Activated T-cell treated with anti-CD3 and anti-CD28 coated beads, Interleukin-2, amount 50 U/mL, for 24 hours (primary cell): Measurements from ENCODE around the gene ABHD17A.

Source experiments
- DNase-seq: peaks from one replicate; pipeline ENCODE4 v3.0.0-alpha.2; 2020
- H3K27ac Mint-ChIP-seq: 2 replicates; pipeline ENCODE4 v1.8.0; 2020; ENCODE audit warnings: mild to moderate bottlenecking, mixed read lengths
- H3K27me3 Mint-ChIP-seq: 2 replicates; pipeline ENCODE4 v1.8.0; 2020; ENCODE audit warnings: mixed read lengths
- H3K36me3 Mint-ChIP-seq: 2 replicates; pipeline ENCODE4 v1.8.0; 2020; ENCODE audit warnings: low read depth, mixed read lengths
- H3K4me1 Mint-ChIP-seq: 2 replicates; pipeline ENCODE4 v1.8.0; 2020; ENCODE audit warnings: low read depth, mixed read lengths
- H3K4me3 Mint-ChIP-seq: 2 replicates; pipeline ENCODE4 v1.8.0; 2020; ENCODE audit warnings: mild to moderate bottlenecking, moderate library complexity, mixed read lengths
- H3K9me3 Mint-ChIP-seq: 2 replicates; pipeline ENCODE4 v1.8.0; 2020; ENCODE audit warnings: mixed read lengths

ABHD17A gene

GRCh38 chr19:1859331-1859781 lies 25.9 kb downstream of the ABHD17A start:
- Mint-ChIP-seq H3K9me3 (no peaks in the 10 kb centered on the region), H3K36me3 (peaks cover 21% of the 10 kb centered on the region), H3K27ac (peak overlapping the region; percentile 84), H3K4me3 (peak overlapping the region; percentile 46), H3K27me3 (no peaks in the 10 kb centered on the region), H3K4me1 (peaks cover 64% of the 10 kb centered on the region)
- DNase-seq: no peak

GRCh38 chr19:1858412-1859081 lies 26.7 kb downstream of the ABHD17A start:
- Mint-ChIP-seq H3K27me3 (no peaks in the 10 kb centered on the region), H3K27ac (peak overlapping the region; percentile 74), H3K36me3 (peaks cover 22% of the 10 kb centered on the region), H3K9me3 (no peaks in the 10 kb centered on the region), H3K4me1 (peaks cover 66% of the 10 kb centered on the region), H3K4me3 (no peak overlapping the region)
- no peak for DNase-seq

GRCh38 chr19:1857648-1858326 lies 27.5 kb downstream of the ABHD17A start:
- peak overlapping the region; percentile 83 for H3K27ac Mint-ChIP-seq
- peaks cover 74% of the 10 kb centered on the region for H3K4me1 Mint-ChIP-seq
- H3K4me3 Mint-ChIP-seq: peak overlapping the region; percentile 69

GRCh38 chr19:1856698-1857603 lies 28.3 kb downstream of the ABHD17A start:
- peak; percentile 68 for DNase-seq
- Mint-ChIP-seq H3K36me3 (peaks cover 27% of the 10 kb centered on the region), H3K27me3 (no peaks in the 10 kb centered on the region), H3K4me3 (peak overlapping the region; percentile 78), H3K4me1 (peaks cover 79% of the 10 kb centered on the region), H3K27ac (peak overlapping the region; percentile 91), H3K9me3 (no peaks in the 10 kb centered on the region)

More at GRCh38 chr19:1857648-1858326, 27.5 kb downstream of the ABHD17A start:
- H3K9me3 Mint-ChIP-seq: no peaks in the 10 kb centered on the region
- no peaks in the 10 kb centered on the region for H3K27me3 Mint-ChIP-seq
- H3K36me3 Mint-ChIP-seq: peaks cover 28% of the 10 kb centered on the region
- no peak for DNase-seq

DNA sequence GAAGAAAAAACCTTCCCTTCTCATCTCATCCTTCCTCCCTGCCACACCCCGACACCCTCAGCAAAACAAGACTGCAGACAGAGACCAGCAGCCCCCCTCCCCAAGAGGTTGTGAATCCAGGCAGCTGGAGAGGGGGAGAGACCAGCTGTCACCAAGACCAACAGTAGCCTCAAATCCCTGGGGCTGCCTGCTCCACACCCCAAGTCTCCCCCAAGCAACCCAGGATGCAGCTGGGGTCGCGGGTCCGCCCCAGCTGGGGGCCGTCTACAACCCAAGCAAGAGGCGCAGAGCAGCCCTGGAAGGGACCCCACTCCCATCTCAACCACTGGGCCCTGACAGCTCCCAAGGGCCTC lies 29.0 kb downstream of the ABHD17A start:
- DNase-seq: no peak
- Mint-ChIP-seq H3K4me1 (peaks cover 76% of the 10 kb centered on the region), H3K36me3 (peaks cover 22% of the 10 kb centered on the region), H3K27me3 (no peaks in the 10 kb centered on the region), H3K27ac (peak overlapping the region; percentile 91), H3K9me3 (no peaks in the 10 kb centered on the region), H3K4me3 (peak overlapping the region; percentile 78)

- H3K9me3 Mint-ChIP-seq: no peaks in the 10 kb centered on the region
- peak overlapping the region; percentile 78 for H3K4me3 Mint-ChIP-seq
- no peak for DNase-seq
- peak overlapping the region; percentile 91 for H3K27ac Mint-ChIP-seq
- peaks cover 25% of the 10 kb centered on the region for H3K36me3 Mint-ChIP-seq
- no peaks in the 10 kb centered on the region for H3K27me3 Mint-ChIP-seq
- H3K4me1 Mint-ChIP-seq: peaks cover 76% of the 10 kb centered on the region
Observed at GRCh38 chr19:1855828-1856255, 29.5 kb downstream of the ABHD17A start.

- Mint-ChIP-seq H3K4me3 (peak overlapping the region; percentile 78), H3K9me3 (no peaks in the 10 kb centered on the region), H3K27me3 (no peaks in the 10 kb centered on the region), H3K4me1 (peaks cover 73% of the 10 kb centered on the region), H3K36me3 (peaks cover 27% of the 10 kb centered on the region), H3K27ac (peak overlapping the region; percentile 91)
- peak; percentile 83 for DNase-seq
Observed at GRCh38 chr19:1855040-1855827, 30.1 kb downstream of the ABHD17A start.

GRCh38 chr19:1854542-1855039 lies 30.7 kb downstream of the ABHD17A start:
- peak overlapping the region; percentile 91 for H3K27ac Mint-ChIP-seq
- H3K4me3 Mint-ChIP-seq: peak overlapping the region; percentile 78
- peaks cover 31% of the 10 kb centered on the region for H3K36me3 Mint-ChIP-seq
- H3K27me3 Mint-ChIP-seq: no peaks in the 10 kb centered on the region
- H3K4me1 Mint-ChIP-seq: peaks cover 73% of the 10 kb centered on the region
- no peaks in the 10 kb centered on the region for H3K9me3 Mint-ChIP-seq
- no peak for DNase-seq

DNA sequence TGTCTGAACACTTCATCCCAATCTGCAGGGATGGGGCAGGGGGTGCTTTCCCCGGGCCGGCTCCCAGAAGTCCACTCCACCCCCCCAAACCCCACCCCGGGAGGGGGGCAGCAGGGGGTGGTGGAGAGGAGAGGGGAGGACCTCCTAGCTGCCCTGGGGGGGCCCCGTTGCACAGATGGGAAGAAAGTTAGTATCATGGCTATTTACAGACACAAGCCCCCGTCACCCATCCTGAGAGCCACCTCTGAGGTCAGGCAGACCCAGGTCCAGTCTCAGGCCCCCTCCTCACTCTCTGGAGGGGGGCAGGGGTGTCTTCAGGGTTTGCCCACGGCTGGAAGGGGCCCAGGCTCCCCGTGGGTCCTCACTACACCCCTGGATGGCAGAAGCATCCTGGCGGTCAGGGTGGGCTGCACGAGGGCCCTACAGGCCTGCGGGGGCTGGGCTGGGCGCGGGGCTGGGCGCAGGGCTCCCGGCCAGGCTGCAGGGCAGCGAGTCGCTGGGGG lies 31.2 kb downstream of the ABHD17A start:
- H3K4me3 Mint-ChIP-seq: no peak overlapping the region
- DNase-seq: no peak
- no peaks in the 10 kb centered on the region for H3K9me3 Mint-ChIP-seq
- no peak overlapping the region for H3K27ac Mint-ChIP-seq
- no peaks in the 10 kb centered on the region for H3K27me3 Mint-ChIP-seq
- H3K4me1 Mint-ChIP-seq: peaks cover 72% of the 10 kb centered on the region
- H3K36me3 Mint-ChIP-seq: peaks cover 29% of the 10 kb centered on the region

GRCh38 chr19:1853295-1854038 lies 31.8 kb downstream of the ABHD17A start:
- Mint-ChIP-seq H3K4me3 (peak overlapping the region; percentile 64), H3K27ac (peak overlapping the region; percentile 96), H3K27me3 (no peaks in the 10 kb centered on the region), H3K36me3 (peaks cover 29% of the 10 kb centered on the region), H3K9me3 (no peaks in the 10 kb centered on the region), H3K4me1 (peaks cover 71% of the 10 kb centered on the region)
- peak; percentile 88 for DNase-seq

GRCh38 chr19:1852581-1853128 lies 32.6 kb downstream of the ABHD17A start:
- Mint-ChIP-seq H3K9me3 (no peaks in the 10 kb centered on the region), H3K4me3 (peak overlapping the region; percentile 38), H3K27ac (peak overlapping the region; percentile 96), H3K27me3 (no peaks in the 10 kb centered on the region), H3K36me3 (peaks cover 31% of the 10 kb centered on the region), H3K4me1 (peaks cover 64% of the 10 kb centered on the region)
- DNase-seq: peak; percentile 40

DNA sequence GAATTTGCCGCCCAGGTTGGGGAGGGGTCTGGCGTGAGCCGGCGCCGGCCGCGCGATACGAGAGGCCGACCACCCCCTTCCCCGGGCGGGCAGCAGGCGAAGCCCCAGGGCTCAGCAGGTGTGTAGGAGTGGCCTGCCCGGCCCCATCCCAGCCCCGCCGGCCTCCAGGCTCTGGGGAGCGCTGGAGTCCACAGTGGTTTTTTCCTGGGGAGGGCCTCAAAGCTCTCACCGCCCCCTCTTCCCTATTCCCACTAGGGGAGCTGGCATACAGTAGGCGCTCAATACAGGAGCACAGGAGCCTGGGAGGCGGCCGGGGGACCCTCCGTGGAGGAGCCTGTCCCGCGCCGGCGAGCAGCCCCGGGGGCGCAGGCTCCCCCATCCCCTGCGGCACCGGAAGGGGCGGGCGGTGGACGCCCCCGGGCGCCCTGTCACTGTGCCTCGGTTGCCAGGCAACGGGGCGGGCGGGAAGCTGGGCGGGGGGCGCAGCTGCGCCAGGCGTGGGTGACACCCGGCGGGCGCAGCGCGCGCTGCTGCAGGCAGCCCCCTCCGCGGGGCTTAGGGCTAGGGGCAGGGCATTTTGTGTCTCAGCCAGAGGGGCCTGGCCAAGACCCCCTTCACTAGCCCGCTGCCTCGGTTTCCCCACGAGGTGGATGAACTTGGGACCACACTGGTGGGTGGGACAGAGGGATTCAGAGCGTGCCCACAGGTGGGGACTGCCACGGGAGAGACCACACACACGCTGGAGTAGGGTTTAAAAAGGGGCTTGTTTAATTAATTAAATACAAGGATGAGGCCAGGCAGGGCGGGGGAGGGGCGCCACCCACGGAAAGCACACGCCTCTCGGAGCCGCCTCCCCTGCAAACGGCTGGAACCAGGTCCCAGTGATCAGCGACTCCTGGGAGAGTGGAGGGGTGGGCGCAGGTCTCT lies 33.4 kb downstream of the ABHD17A start:
- H3K36me3 Mint-ChIP-seq: peaks cover 39% of the 10 kb centered on the region
- peak overlapping the region; percentile 82 for H3K27ac Mint-ChIP-seq
- DNase-seq: peak; percentile 69
- peak overlapping the region; percentile 38 for H3K4me3 Mint-ChIP-seq
- H3K9me3 Mint-ChIP-seq: no peaks in the 10 kb centered on the region
- peaks cover 65% of the 10 kb centered on the region for H3K4me1 Mint-ChIP-seq
- no peaks in the 10 kb centered on the region for H3K27me3 Mint-ChIP-seq
